GM23338 (cell line): Measurements from ENCODE around the gene STPG2. TPM values are rescaled to one million over a fixed set of nuclear protein-coding genes. Genes with fewer than 3 reads are reported as not detected.

Experiments
- ATAC-seq: fragments of 200-7000 bp; cut with Tn5 transposase; 3 replicates; pipeline ENCODE4 v1.9.1; 2020
- DNase-seq: peaks from one replicate; pipeline ENCODE4 v3.0.0-alpha.2; 2015; ENCODE audit warnings: low spot score
- H2AFZ ChIP-seq: fragments of 200-600 bp; sonication (generic); 2 replicates; pipeline ENCODE4 v1.8.0; 2016; ENCODE audit warnings: antibody characterized with exemption, mild to moderate bottlenecking, moderate library complexity
- H3F3A ChIP-seq: fragments of 200-600 bp; sonication (generic); replicated peaks from 2 replicates; pipeline ENCODE4 v1.8.0; 2017; ENCODE audit warnings: antibody characterized with exemption, mixed run types, low read depth
- H3K27ac ChIP-seq: fragments of 200-600 bp; sonication (generic); 2 replicates; pipeline ENCODE4 v1.6.1; 2016; ENCODE audit warnings: low read depth
- H3K27me3 ChIP-seq: fragments of 200-600 bp; sonication (generic); 2 replicates; pipeline ENCODE4 v1.8.0; 2016; ENCODE audit warnings: mild to moderate bottlenecking, mixed run types, moderate library complexity; ENCODE audit not compliant: insufficient read depth
- H3K36me3 ChIP-seq: fragments of 200-600 bp; sonication (generic); 2 replicates; pipeline ENCODE4 v1.8.0; 2016; ENCODE audit warnings: mild to moderate bottlenecking; ENCODE audit not compliant: insufficient read depth
- H3K4me1 ChIP-seq: fragments of 200-600 bp; sonication (generic); 2 replicates; pipeline ENCODE4 v1.8.0; 2016; ENCODE audit warnings: mild to moderate bottlenecking, moderate library complexity; ENCODE audit not compliant: insufficient read depth
- H3K4me2 ChIP-seq: fragments of 200-600 bp; sonication (generic); 2 replicates; pipeline ENCODE4 v1.7.1; 2017; ENCODE audit warnings: mixed run types
- H3K4me3 ChIP-seq: fragments of 200-600 bp; sonication (generic); 2 replicates; pipeline ENCODE4 v1.6.1; 2016; ENCODE audit warnings: mixed run types
- H3K79me2 ChIP-seq: fragments of 200-600 bp; sonication (generic); replicated peaks from 2 replicates; pipeline ENCODE4 v1.8.0; 2017; ENCODE audit warnings: mild to moderate bottlenecking; ENCODE audit not compliant: insufficient read depth
- H3K9me2 ChIP-seq: fragments of 200-600 bp; sonication (generic); 2 replicates; pipeline ENCODE4 v1.8.0; 2017; ENCODE audit not compliant: insufficient read depth
- H4K20me1 ChIP-seq: fragments of 200-600 bp; sonication (generic); replicated peaks from 2 replicates; pipeline ENCODE4 v1.8.0; 2017; ENCODE audit warnings: mild to moderate bottlenecking; ENCODE audit not compliant: insufficient read depth
- H3K27ac Mint-ChIP-seq: 2 replicates; pipeline ENCODE4 v1.8.0; 2020; ENCODE audit warnings: inconsistent platforms, mild to moderate bottlenecking, moderate library complexity, mixed read lengths
- H3K27me3 Mint-ChIP-seq: 3 replicates; pipeline ENCODE4 v1.8.0; 2022; ENCODE audit warnings: low read depth, mild to moderate bottlenecking, moderate library complexity, mixed read lengths, inconsistent platforms; ENCODE audit not compliant: insufficient read depth, poor library complexity
- H3K36me3 Mint-ChIP-seq: 3 replicates; pipeline ENCODE4 v1.8.0; 2021; ENCODE audit warnings: low read depth, mild to moderate bottlenecking, inconsistent platforms, moderate library complexity, mixed read lengths
- H3K4me1 Mint-ChIP-seq: 3 replicates; pipeline ENCODE4 v1.8.0; 2020; ENCODE audit warnings: mild to moderate bottlenecking, inconsistent platforms, mixed read lengths
- H3K4me3 Mint-ChIP-seq: 3 replicates; pipeline ENCODE4 v1.8.0; 2021; ENCODE audit warnings: moderate library complexity, mild to moderate bottlenecking, inconsistent platforms, mixed read lengths
- H3K9me3 Mint-ChIP-seq: 3 replicates; pipeline ENCODE4 v1.8.0; 2020; ENCODE audit warnings: moderate library complexity, mild to moderate bottlenecking, inconsistent platforms, mixed read lengths
- CREB1 ChIP-seq: fragments of 250-450 bp; sonication (Bioruptor Pico); IDR thresholded peaks from 2 replicates; pipeline ENCODE4 v1.5.0; 2020; ENCODE audit warnings: low read depth, mild to moderate bottlenecking, moderate library complexity
- CTCF ChIP-seq, 2 experiments: fragments of 200-600 bp in 1 of 2; sonication (generic) in 1 of 2; conservative IDR thresholded peaks; 2 replicates each; pipeline versions ENCODE4 v1.5.1 to v1.6.1; 2016 to 2017; ENCODE audit warnings: antibody characterized with exemption in 2 of 2, low read depth in 2 of 2, mild to moderate bottlenecking in 2 of 2, moderate library complexity in 1 of 2
- NANOG ChIP-seq: IDR thresholded peaks from 2 replicates; pipeline ENCODE4 v1.6.1; 2016; ENCODE audit warnings: antibody characterized with exemption, borderline replicate concordance
- POLR2AphosphoS5 ChIP-seq: IDR thresholded peaks from 2 replicates; pipeline ENCODE4 v1.6.1; 2016; ENCODE audit warnings: antibody characterized with exemption, low read depth
- polyA plus RNA-seq: library from polyadenylated mRNA; unstranded; fragments of >200 nt; fragmentation: Nextera tagmentation; extraction: Ambion mirVana; gene quantifications from 2 replicates; pipeline ENCODE4 v1.2.1, GENCODE V29; 2016
- total RNA-seq: library from RNA; depleted of rRNA; stranded (reverse); fragments of >200 nt; shearing (Covaris generic); gene quantifications from 2 replicates; pipeline ENCODE4 v1.2.3, GENCODE V29; 2014
- TF ChIP-seq, protein P1 (sequence below): fragments of 250-450 bp; sonication (Bioruptor Pico); IDR thresholded peaks from 2 replicates; pipeline ENCODE4 v1.5.0; 2020; ENCODE audit warnings: mild to moderate bottlenecking, moderate library complexity

STPG2 gene
- total and polyA plus RNA-seq, 2 experiments from 2014 or later, result 0.17 to 0.32 TPM

DNA sequence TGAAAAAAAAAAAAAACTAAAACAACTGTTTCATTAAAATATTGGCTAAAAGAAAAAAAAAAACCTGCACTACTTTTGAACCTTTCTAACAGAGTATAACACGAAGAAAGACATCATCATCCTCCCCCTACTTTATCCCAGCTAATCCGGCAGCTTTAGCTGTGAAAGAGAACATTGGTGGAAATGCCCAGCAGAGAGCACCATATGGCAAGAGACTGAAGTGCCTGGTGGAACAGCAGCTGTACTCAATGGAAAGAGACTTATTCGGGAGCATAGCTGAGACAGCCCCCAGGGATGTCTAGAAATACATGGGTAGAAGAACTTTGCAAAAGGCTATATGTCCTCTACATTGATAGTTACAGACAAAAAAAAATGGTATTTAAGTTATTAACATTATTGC is 30.3 kb downstream of the STPG2 start:
- Mint-ChIP-seq H3K4me3 (no peak overlapping the region), H3K27ac (no peak overlapping the region), H3K36me3 (peaks cover 12% of the 10 kb centered on the region), H3K9me3 (peaks cover 12% of the 10 kb centered on the region; the same call in 2 of the 3 replicates), H3K27me3 (peaks cover 2% of the 10 kb centered on the region), H3K4me1 (peaks cover 30% of the 10 kb centered on the region)
- H3K4me2 ChIP-seq, result no peak overlapping the region
- H3K27me3 ChIP-seq, result no peaks in the 10 kb centered on the region
- H3K9me2 ChIP-seq, result peaks cover 6% of the 10 kb centered on the region; the same call in 1 of the 2 replicates
- no peaks in the 10 kb centered on the region for H3F3A ChIP-seq
- H3K79me2 ChIP-seq, result no peaks in the 10 kb centered on the region
- ATAC-seq, result peak; percentile 86
- no peaks in the 10 kb centered on the region for H3K36me3 ChIP-seq
- H3K4me3 ChIP-seq, result no peak overlapping the region
- DNase-seq, result peak; percentile 64
- TF ChIP-seq, protein P1, sequence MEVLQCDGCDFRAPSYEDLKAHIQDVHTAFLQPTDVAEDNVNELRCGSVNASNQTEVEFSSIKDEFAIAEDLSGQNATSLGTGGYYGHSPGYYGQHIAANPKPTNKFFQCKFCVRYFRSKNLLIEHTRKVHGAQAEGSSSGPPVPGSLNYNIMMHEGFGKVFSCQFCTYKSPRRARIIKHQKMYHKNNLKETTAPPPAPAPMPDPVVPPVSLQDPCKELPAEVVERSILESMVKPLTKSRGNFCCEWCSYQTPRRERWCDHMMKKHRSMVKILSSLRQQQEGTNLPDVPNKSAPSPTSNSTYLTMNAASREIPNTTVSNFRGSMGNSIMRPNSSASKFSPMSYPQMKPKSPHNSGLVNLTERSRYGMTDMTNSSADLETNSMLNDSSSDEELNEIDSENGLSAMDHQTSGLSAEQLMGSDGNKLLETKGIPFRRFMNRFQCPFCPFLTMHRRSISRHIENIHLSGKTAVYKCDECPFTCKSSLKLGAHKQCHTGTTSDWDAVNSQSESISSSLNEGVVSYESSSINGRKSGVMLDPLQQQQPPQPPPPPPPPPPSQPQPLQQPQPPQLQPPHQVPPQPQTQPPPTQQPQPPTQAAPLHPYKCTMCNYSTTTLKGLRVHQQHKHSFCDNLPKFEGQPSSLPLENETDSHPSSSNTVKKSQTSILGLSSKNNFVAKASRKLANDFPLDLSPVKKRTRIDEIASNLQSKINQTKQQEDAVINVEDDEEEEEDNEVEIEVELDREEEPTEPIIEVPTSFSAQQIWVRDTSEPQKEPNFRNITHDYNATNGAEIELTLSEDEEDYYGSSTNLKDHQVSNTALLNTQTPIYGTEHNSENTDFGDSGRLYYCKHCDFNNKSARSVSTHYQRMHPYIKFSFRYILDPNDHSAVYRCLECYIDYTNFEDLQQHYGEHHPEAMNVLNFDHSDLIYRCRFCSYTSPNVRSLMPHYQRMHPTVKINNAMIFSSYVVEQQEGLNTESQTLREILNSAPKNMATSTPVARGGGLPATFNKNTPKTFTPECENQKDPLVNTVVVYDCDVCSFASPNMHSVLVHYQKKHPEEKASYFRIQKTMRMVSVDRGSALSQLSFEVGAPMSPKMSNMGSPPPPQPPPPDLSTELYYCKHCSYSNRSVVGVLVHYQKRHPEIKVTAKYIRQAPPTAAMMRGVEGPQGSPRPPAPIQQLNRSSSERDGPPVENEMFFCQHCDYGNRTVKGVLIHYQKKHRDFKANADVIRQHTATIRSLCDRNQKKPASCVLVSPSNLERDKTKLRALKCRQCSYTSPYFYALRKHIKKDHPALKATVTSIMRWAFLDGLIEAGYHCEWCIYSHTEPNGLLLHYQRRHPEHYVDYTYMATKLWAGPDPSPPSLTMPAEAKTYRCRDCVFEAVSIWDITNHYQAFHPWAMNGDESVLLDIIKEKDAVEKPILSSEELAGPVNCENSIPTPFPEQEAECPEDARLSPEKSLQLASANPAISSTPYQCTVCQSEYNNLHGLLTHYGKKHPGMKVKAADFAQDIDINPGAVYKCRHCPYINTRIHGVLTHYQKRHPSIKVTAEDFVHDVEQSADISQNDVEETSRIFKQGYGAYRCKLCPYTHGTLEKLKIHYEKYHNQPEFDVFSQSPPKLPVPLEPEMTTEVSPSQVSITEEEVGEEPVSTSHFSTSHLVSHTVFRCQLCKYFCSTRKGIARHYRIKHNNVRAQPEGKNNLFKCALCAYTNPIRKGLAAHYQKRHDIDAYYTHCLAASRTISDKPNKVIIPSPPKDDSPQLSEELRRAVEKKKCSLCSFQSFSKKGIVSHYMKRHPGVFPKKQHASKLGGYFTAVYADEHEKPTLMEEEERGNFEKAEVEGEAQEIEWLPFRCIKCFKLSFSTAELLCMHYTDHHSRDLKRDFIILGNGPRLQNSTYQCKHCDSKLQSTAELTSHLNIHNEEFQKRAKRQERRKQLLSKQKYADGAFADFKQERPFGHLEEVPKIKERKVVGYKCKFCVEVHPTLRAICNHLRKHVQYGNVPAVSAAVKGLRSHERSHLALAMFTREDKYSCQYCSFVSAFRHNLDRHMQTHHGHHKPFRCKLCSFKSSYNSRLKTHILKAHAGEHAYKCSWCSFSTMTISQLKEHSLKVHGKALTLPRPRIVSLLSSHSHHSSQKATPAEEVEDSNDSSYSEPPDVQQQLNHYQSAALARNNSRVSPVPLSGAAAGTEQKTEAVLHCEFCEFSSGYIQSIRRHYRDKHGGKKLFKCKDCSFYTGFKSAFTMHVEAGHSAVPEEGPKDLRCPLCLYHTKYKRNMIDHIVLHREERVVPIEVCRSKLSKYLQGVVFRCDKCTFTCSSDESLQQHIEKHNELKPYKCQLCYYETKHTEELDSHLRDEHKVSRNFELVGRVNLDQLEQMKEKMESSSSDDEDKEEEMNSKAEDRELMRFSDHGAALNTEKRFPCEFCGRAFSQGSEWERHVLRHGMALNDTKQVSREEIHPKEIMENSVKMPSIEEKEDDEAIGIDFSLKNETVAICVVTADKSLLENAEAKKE (CRISPR knock-in tag), result no peak
- TF ChIP-seq CREB1 (CRISPR knock-in tag), result no peak
- TF ChIP-seq CTCF (conservative IDR thresholded peaks at IDR 0.05; ENCODE audit: low read depth in 2 of 2), result peak; percentile 59 to 83
- H3K4me1 ChIP-seq, result peaks cover 11% of the 10 kb centered on the region
- no peaks in the 10 kb centered on the region for H4K20me1 ChIP-seq
- H2AFZ ChIP-seq, result no peak overlapping the region
- no peak overlapping the region for H3K27ac ChIP-seq

GRCh38 chr4:98110929-98111328 is 32.3 kb downstream of the STPG2 start:
- Histone ChIP-seq H3K4me2 (0 out of 2 replicates have a peak overlapping the region, but pooled peaks have one; percentile 10), H2AFZ (no peak overlapping the region), H3K27me3 (no peaks in the 10 kb centered on the region), H3K27ac (peak overlapping the region; percentile 81), H3K4me1 (peaks cover 11% of the 10 kb centered on the region), H3K9me2 (peaks cover 6% of the 10 kb centered on the region; the same call in 1 of the 2 replicates), H3K36me3 (no peaks in the 10 kb centered on the region), H3F3A (no peaks in the 10 kb centered on the region), H3K4me3 (no peak overlapping the region), H4K20me1 (no peaks in the 10 kb centered on the region), H3K79me2 (no peaks in the 10 kb centered on the region)
- peaks cover 33% of the 10 kb centered on the region for H3K4me1 Mint-ChIP-seq
- H3K4me3 Mint-ChIP-seq, result no peak overlapping the region
- peaks cover 2% of the 10 kb centered on the region for H3K27me3 Mint-ChIP-seq
- TF ChIP-seq NANOG (peak; percentile 86), POLR2AphosphoS5 (no peak)
- H3K27ac Mint-ChIP-seq, result no peak overlapping the region; the same call in 1 of the 2 replicates
- ATAC-seq, result peak; percentile 88
- peaks cover 7% of the 10 kb centered on the region; the same call in 2 of the 3 replicates for H3K9me3 Mint-ChIP-seq
- peaks cover 8% of the 10 kb centered on the region for H3K36me3 Mint-ChIP-seq
- peak; percentile 70 for DNase-seq
